Upper lobe of right lung (tissue), 1 donor: ENCODE measurements around the gene CLEC4F. TPM values are rescaled to one million over a fixed set of nuclear protein-coding genes. Genes with fewer than 3 reads are reported as not detected.

Experiments
- ATAC-seq: fragments of 200-7000 bp; cut with Tn5 transposase; one replicate; pipeline ENCODE4 v1.9.1; 2020; ENCODE audit warnings: mild to moderate bottlenecking, moderate library complexity
- DNase-seq: peaks from one replicate; pipeline ENCODE4 v3.0.0-alpha.2; 2020
- H3K27ac ChIP-seq: fragments of 200-600 bp; one replicate; pipeline ENCODE4 v1.8.0; 2022
- H3K27me3 ChIP-seq: fragments of 200-600 bp; one replicate; pipeline ENCODE4 v1.8.0; 2022; ENCODE audit warnings: mild to moderate bottlenecking
- H3K36me3 ChIP-seq: fragments of 200-600 bp; one replicate; pipeline ENCODE4 v1.8.0; 2022
- H3K4me1 ChIP-seq: fragments of 200-600 bp; one replicate; pipeline ENCODE4 v1.8.0; 2022
- H3K4me3 ChIP-seq: fragments of 200-600 bp; one replicate; pipeline ENCODE4 v1.8.0; 2022; ENCODE audit warnings: mild to moderate bottlenecking
- H3K9me3 ChIP-seq: fragments of 200-600 bp; one replicate; pipeline ENCODE4 v1.8.0; 2022
- CTCF ChIP-seq: fragments of 200-600 bp; IDR thresholded peaks from one replicate; pipeline ENCODE4 v1.8.0; 2022; ENCODE audit warnings: antibody characterized with exemption
- intact Hi-C: fragments of 100-400 bp; cut with DNase I; formaldehyde crosslinking; loops from one replicate; pipeline ENCODE4 v1.11.0; 2022
- total RNA-seq: library from RNA; stranded (reverse); fragmentation: NEBNext Ultra II Directional; extraction: Animal tissue kit (Norgen Biotek cat#: 25700); gene quantifications from one replicate; pipeline ENCODE4 v1.2.1, GENCODE V29; 2021
- donor health status: DM: no; HTN: yes; CAD: no; lungs with severe emphysema.

CLEC4F gene
- total RNA-seq, 1 donor from 2014 or later = 1.2 TPM

DNA sequence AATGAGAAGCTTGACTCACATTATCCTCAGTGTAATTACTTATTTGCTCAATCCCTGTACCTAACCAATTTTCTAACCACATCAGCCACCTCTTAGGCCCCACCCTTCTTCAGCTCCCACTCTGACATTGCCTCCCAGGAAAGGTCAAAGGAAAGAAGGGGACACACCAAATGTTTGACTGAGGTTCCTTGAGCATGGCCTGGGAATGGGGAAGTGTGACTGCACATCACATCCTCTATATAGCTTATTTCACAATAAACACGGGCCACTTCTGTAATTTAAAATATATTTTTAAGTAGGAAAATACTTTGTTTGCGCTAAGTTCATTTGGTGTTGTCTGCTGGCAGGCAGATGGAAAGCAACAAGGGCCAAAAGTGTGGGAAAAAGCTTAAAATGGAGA, 26.9 kb downstream of the CLEC4F start:
- Histone ChIP-seq H3K27ac (no peak overlapping the region), H3K9me3 (no peaks in the 10 kb centered on the region), H3K4me3 (no peak overlapping the region), H3K27me3 (peaks cover 42% of the 10 kb centered on the region), H3K4me1 (peaks cover 9% of the 10 kb centered on the region), H3K36me3 (no peaks in the 10 kb centered on the region)
- intact Hi-C loops = no loop called here
- DNase-seq (no peak), ATAC-seq (peak; percentile 57)
- no peak for TF ChIP-seq CTCF

- no peaks in the 10 kb centered on the region for H3K36me3 ChIP-seq
- peaks cover 9% of the 10 kb centered on the region for H3K4me1 ChIP-seq
- no peak for TF ChIP-seq CTCF
- H3K27me3 ChIP-seq = peaks cover 65% of the 10 kb centered on the region
- DNase-seq = no peak
- ATAC-seq = peak; percentile 13
- H3K9me3 ChIP-seq = no peaks in the 10 kb centered on the region
- peak within 1 kb of the TSS; percentile 25 for H3K4me3 ChIP-seq
- H3K27ac ChIP-seq = no peak within 1 kb of the TSS
- intact Hi-C loops = no loop called here
These were observed 30.1 kb downstream of the CLEC4F start, which contains the start of gene FIGLA for GRCh38 chr2:70790136-70790828. Gene FIGLA (minus strand): TSS chr2:70790643. CDS start chr2:70790638, 5 bp downstream.

DNA sequence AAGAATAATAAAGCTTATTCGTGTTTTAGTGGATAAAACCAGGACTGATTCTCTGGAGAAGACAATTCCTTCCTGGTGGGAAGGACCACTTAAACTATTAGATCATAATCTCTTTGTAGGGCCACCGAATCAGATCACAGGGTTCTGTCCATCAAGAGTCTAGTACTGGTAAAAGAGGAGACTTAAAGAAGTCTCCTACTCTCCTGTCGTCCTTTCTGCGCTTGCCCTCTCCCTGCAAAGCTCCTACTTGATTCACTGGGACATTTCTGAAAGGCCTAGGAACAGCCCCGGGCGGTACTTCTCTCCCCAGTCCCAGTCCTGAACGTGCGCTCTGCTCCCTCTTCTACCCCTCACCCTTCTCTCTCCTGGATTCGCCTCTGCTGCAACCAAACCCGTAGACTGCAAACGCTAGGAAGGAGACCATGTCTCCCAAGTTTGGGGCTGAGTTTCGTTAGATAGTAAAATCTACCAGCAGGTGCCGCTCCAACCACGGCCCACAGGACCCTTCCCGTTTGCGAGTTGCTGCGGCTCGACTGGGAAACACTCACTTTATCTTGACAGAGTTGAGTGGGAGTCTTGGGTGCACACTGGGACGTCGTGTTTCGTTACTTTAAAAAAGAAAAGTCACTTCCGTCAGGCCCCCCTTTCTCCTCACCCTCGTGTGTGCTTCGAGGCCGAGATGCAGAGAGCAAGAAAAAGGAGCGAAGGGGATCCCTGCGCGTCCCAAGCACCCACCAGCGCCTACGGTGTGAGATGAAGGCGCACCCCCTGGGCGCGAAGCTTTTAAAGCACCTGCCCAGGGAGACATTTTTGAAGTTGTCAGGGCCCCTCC, 30.9 kb downstream of the CLEC4F start:
- ATAC-seq = peak; percentile 88

GRCh38 chr2:70785137-70785911, 35.1 kb downstream of the CLEC4F start:
- DNase-seq = no peak
- H3K27me3 ChIP-seq = peaks cover 36% of the 10 kb centered on the region

More for the DNA sequence above, 30.9 kb downstream of the CLEC4F start:
- Histone ChIP-seq H3K9me3 (no peaks in the 10 kb centered on the region), H3K4me3 (peak overlapping the region; percentile 25), H3K36me3 (no peaks in the 10 kb centered on the region), H3K27ac (no peak overlapping the region), H3K4me1 (peaks cover 9% of the 10 kb centered on the region), H3K27me3 (peaks cover 64% of the 10 kb centered on the region)
- TF ChIP-seq CTCF = peak; percentile 60
- intact Hi-C loops = no loop called here
- peak; percentile 82 for DNase-seq

More at GRCh38 chr2:70785137-70785911, 35.1 kb downstream of the CLEC4F start:
- intact Hi-C loops = no loop called here
- Histone ChIP-seq H3K9me3 (no peaks in the 10 kb centered on the region), H3K36me3 (no peaks in the 10 kb centered on the region), H3K4me3 (no peak overlapping the region), H3K27ac (no peak overlapping the region), H3K4me1 (peaks cover 6% of the 10 kb centered on the region)
- peak; percentile 44 for TF ChIP-seq CTCF
- peak; percentile 43 for ATAC-seq
